NT2/D1 (cell line): ENCODE measurements around the gene SCN3A.

Experiments
- SUZ12 ChIP-seq: IDR thresholded peaks from 2 replicates; pipeline ENCODE4 v1.6.1; 2011; ENCODE audit not compliant: insufficient read length, insufficient read depth; ENCODE audit errors: extremely low read depth
- ZNF274 ChIP-seq: IDR thresholded peaks from 2 replicates; pipeline ENCODE4 v1.6.1; 2011; ENCODE audit warnings: mild to moderate bottlenecking, low read depth, low read length

DNA sequence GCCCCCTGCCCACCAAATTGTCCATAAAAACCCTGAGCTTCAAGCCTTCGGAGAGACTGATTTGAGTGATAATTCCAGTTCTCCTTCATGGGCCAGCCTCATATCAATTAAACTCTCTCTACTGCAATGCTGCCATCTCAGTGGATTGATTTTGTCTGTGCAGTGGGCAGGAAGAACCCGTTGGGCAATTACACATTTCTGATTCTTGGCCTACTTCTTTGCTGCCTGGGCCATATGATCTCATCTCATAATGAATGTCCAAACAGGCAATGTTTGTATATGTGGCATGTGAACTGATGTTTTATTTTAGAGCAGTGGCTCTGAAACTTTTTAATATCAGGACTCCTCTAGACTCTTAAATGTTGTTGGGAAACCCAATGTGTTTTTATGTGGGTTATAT, 147.3 kb downstream of the SCN3A start:
- TF ChIP-seq SUZ12 (no peak), ZNF274 (no peak)
